Mesendoderm (in vitro differentiated cells): ENCODE results near the gene TMEM190.

Source experiments
- DNase-seq: peaks from one replicate; pipeline ENCODE4 v3.0.0; 2013
- H2AK5ac ChIP-seq: 2 replicates; pipeline ENCODE4 v1.6.1; 2013; ENCODE audit warnings: low read length, inconsistent platforms
- H2BK120ac ChIP-seq: 2 replicates; pipeline ENCODE4 v1.6.1; 2013; ENCODE audit warnings: low read depth, mild to moderate bottlenecking, low read length, moderate library complexity, mixed read lengths
- H2BK15ac ChIP-seq: replicated peaks from 2 replicates; pipeline ENCODE4 v1.6.1; 2013; ENCODE audit warnings: low read depth, mild to moderate bottlenecking, moderate library complexity
- H2BK5ac ChIP-seq: 2 replicates; pipeline ENCODE4 v1.6.1; 2013; ENCODE audit warnings: low read length, inconsistent platforms
- H3K18ac ChIP-seq: 2 replicates; pipeline ENCODE4 v1.6.1; 2013; ENCODE audit warnings: mild to moderate bottlenecking, low read length, mixed read lengths
- H3K23ac ChIP-seq: one replicate; pipeline ENCODE4 v1.6.1; 2013; ENCODE audit warnings: low read length
- H3K27ac ChIP-seq: 2 replicates; pipeline ENCODE4 v1.5.1; 2013; ENCODE audit warnings: low read depth, mild to moderate bottlenecking, inconsistent platforms, low read length, moderate library complexity
- H3K27me3 ChIP-seq: 2 replicates; pipeline ENCODE4 v1.6.1; 2013; ENCODE audit warnings: low read length, control low read depth, mild to moderate bottlenecking, inconsistent platforms; ENCODE audit not compliant: insufficient read depth, poor library complexity
- H3K36me3 ChIP-seq: 2 replicates; pipeline ENCODE4 v1.6.1; 2013; ENCODE audit warnings: low read length, inconsistent platforms; ENCODE audit not compliant: control insufficient read depth, insufficient read depth
- H3K4ac ChIP-seq: one replicate; pipeline ENCODE4 v1.6.1; 2013; ENCODE audit warnings: low read depth, mild to moderate bottlenecking, low read length, moderate library complexity
- H3K4me1 ChIP-seq: 2 replicates; pipeline ENCODE4 v1.6.1; 2013; ENCODE audit warnings: low read depth, low read length, inconsistent platforms; ENCODE audit not compliant: control insufficient read depth
- H3K4me2 ChIP-seq: 2 replicates; pipeline ENCODE4 v1.6.1; 2013; ENCODE audit warnings: low read length
- H3K4me3 ChIP-seq: 2 replicates; pipeline ENCODE4 v1.5.1; 2013; ENCODE audit warnings: mild to moderate bottlenecking, low read length
- H3K56ac ChIP-seq: one replicate; pipeline ENCODE4 v1.6.1; 2013; ENCODE audit warnings: low read length
- H3K79me1 ChIP-seq: 2 replicates; pipeline ENCODE4 v1.6.1; 2013; ENCODE audit warnings: low read length, inconsistent platforms
- H3K79me2 ChIP-seq: 2 replicates; pipeline ENCODE4 v1.6.1; 2013; ENCODE audit warnings: mild to moderate bottlenecking, low read length; ENCODE audit not compliant: control insufficient read depth, insufficient read depth
- H3K9ac ChIP-seq: 2 replicates; pipeline ENCODE4 v1.6.1; 2013; ENCODE audit warnings: low read length, inconsistent platforms
- H4K5ac ChIP-seq: one replicate; pipeline ENCODE4 v1.6.1; 2013; ENCODE audit warnings: low read length
- H4K8ac ChIP-seq: one replicate; pipeline ENCODE4 v1.6.1; 2013; ENCODE audit warnings: low read depth, mild to moderate bottlenecking, control low read depth, low read length, moderate library complexity
- WGBS: extraction: QIAGEN DNeasy Blood & Tissue Kit; methylation state at CpG from one replicate; pipeline ENCODE4 v1.1.7; 2013; ENCODE audit warnings: low lambda C conversion rate, missing lambda C conversion rate; ENCODE audit not compliant: insufficient coverage; ENCODE audit errors: extremely low coverage; 5-methylcytosine and 5-hydroxymethylcytosine counted together

TMEM190 gene

GRCh38 chr19:55339105-55339888 lies 37.3 kb upstream of the TMEM190 start, which contains the start of gene KMT5C:
KMT5C (plus strand) TSS chr19:55339876; CDS start chr19:55341937, 2,061 bp downstream.
- H3K4ac ChIP-seq, result peak within 1 kb of the TSS; percentile 66
- no peak within 1 kb of the TSS for H2BK15ac ChIP-seq
- H3K9ac ChIP-seq, result peak within 1 kb of the TSS; percentile 98
- peak within 1 kb of the TSS; percentile 82 for H2BK5ac ChIP-seq
- H3K56ac ChIP-seq, result peak within 1 kb of the TSS; percentile 91
- peak within 1 kb of the TSS; percentile 98 for H2AK5ac ChIP-seq
- H2BK120ac ChIP-seq, result peak within 1 kb of the TSS; percentile 1
- peak; percentile 100 for DNase-seq
- WGBS, result no CpG with 5 or more reads among the region's 63 CpGs
- peak within 1 kb of the TSS; percentile 44 for H3K4me3 ChIP-seq
- peaks cover 2% of the 10 kb centered on the region for H3K79me1 ChIP-seq
- no peak within 1 kb of the TSS for H4K5ac ChIP-seq
- peak within 1 kb of the TSS; percentile 91 for H3K4me2 ChIP-seq
- no peaks in the 10 kb centered on the region for H3K27me3 ChIP-seq
- H3K23ac ChIP-seq, result peak within 1 kb of the TSS; percentile 97
- peak within 1 kb of the TSS; percentile 87 for H4K8ac ChIP-seq
- H3K4me1 ChIP-seq, result no peaks in the 10 kb centered on the region
- H3K27ac ChIP-seq, result peak within 1 kb of the TSS; percentile 70
- H3K36me3 ChIP-seq, result no peaks in the 10 kb centered on the region
- H3K18ac ChIP-seq, result peak within 1 kb of the TSS; percentile 69
- no peaks in the 10 kb centered on the region for H3K79me2 ChIP-seq

DNA sequence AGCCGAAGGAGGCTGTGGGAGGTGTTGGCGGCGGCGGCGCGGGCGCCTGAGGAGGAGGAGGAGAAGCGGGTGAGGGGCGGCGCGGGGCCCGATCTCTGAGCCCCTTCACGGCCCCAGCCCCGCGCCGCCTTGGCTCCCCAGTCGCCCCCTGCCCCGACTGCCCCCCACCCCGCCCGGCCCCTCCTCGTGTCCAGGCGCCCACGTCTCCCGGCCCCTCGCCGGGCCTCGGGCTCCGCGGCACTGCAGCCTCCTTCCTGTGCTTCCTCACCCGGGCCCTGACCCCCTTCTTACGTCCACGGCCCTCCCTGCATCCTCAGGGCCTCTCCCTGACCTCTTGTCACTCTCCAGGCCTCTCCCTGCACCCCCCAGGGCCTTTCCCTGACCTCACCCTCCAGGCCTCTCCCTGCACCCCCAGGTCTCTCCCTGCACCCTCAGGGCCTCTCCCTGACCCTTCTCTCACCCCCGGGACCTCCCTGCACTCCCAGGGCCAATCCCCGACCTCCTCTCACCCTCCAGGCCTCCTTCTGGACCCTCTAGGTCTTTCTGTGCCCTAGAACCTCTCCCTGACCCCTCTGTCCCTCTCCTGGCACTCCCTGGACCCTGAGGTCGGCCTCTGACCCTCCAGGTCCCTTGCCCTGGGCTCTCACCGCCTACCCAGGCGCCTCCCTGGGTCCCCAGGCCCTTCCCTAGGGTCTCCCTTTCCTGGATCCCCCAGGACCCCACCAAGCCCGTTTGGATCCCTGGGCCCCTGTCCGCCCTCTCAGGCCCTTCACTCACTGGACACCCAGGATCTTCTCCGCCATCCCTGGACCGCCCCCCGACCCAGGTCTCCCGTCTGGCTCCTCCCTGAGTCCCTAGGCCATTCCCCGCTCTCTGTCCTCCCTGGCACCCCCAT lies 36.5 kb upstream of the TMEM190 start:
- H3K23ac ChIP-seq, result peak overlapping the region; percentile 97
- H3K9ac ChIP-seq, result peak overlapping the region; percentile 98
- H3K18ac ChIP-seq, result peak overlapping the region; percentile 31
- no peak overlapping the region for H4K5ac ChIP-seq
- peak overlapping the region; percentile 91 for H3K4me2 ChIP-seq
- H3K4ac ChIP-seq, result peak overlapping the region; percentile 66
- no CpG with 5 or more reads among the region's 44 CpGs for WGBS
- H3K36me3 ChIP-seq, result no peaks in the 10 kb centered on the region
- H3K4me1 ChIP-seq, result no peaks in the 10 kb centered on the region
- DNase-seq, result peak; percentile 45
- peak overlapping the region; percentile 68 for H3K27ac ChIP-seq
- peak overlapping the region; percentile 44 for H3K4me3 ChIP-seq
- peak overlapping the region; percentile 98 for H2AK5ac ChIP-seq
- H2BK120ac ChIP-seq, result no peak overlapping the region
- peaks cover 2% of the 10 kb centered on the region for H3K79me1 ChIP-seq
- peak overlapping the region; percentile 87 for H4K8ac ChIP-seq
- H3K56ac ChIP-seq, result peak overlapping the region; percentile 91
- H2BK5ac ChIP-seq, result peak overlapping the region; percentile 81
- no peaks in the 10 kb centered on the region for H3K27me3 ChIP-seq
- no peak overlapping the region for H2BK15ac ChIP-seq
- H3K79me2 ChIP-seq, result no peaks in the 10 kb centered on the region

DNA sequence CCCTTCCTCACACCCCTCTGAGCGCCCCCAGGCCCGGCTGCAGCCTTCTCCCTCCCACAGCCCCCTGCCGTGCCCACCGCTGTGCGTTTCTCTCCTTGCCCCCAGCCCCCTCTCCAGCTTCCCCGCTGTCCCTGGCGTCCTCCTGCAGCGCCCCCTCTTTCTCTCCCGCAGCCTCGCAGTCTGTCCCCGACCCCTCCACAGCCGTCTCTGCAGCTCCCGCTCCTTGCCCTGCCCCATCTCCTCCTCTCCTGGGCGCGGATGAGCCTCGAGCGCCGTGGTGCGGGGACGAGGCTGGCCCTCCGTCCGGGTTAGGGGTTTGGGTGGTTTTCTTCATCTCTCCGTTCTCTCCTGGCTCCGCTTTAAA lies 35.9 kb upstream of the TMEM190 start:
- Histone ChIP-seq H3K56ac (peak overlapping the region; percentile 91), H2BK120ac (peak overlapping the region; percentile 1), H3K79me1 (peaks cover 2% of the 10 kb centered on the region), H3K27ac (peak overlapping the region; percentile 68), H3K4ac (peak overlapping the region; percentile 92), H3K23ac (peak overlapping the region; percentile 97), H2BK5ac (no peak overlapping the region), H3K9ac (peak overlapping the region; percentile 98), H3K18ac (peak overlapping the region; percentile 31), H2BK15ac (no peak overlapping the region), H3K4me2 (peak overlapping the region; percentile 91), H3K4me1 (no peaks in the 10 kb centered on the region), H4K8ac (no peak overlapping the region), H4K5ac (no peak overlapping the region), H3K27me3 (no peaks in the 10 kb centered on the region), H3K79me2 (no peaks in the 10 kb centered on the region), H2AK5ac (peak overlapping the region; percentile 98), H3K36me3 (no peaks in the 10 kb centered on the region), H3K4me3 (peak overlapping the region; percentile 44)
- no CpG with 5 or more reads among the region's 24 CpGs for WGBS
- DNase-seq, result no peak

DNA sequence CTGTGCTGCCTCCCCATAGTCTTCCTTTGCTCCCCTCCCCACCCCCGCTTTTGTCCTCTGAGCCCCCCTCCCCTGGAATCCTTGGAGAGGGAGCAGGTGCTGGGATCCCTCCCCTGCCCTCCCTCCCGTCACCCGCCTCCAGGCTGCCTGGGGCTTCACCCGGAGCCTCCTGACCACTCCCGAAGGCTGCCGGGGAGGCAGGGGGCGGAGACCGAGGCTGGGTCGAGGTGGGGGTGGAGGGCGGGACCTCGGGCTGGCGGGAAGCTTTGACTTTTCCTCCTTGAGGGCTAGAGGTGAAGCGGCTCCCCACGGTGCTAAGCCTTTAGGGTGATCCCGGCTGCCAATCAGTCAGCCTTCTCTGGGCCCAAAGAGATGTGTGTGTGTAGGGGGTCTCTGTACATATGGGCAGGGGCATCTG lies 35.4 kb upstream of the TMEM190 start:
- peak overlapping the region; percentile 56 for H3K56ac ChIP-seq
- H2BK120ac ChIP-seq, result no peak overlapping the region
- H3K18ac ChIP-seq, result peak overlapping the region; percentile 31
- no peak overlapping the region for H2BK5ac ChIP-seq
- H3K27me3 ChIP-seq, result no peaks in the 10 kb centered on the region
- peaks cover 2% of the 10 kb centered on the region for H3K79me1 ChIP-seq
- H2BK15ac ChIP-seq, result no peak overlapping the region
- H3K9ac ChIP-seq, result peak overlapping the region; percentile 98
- no peak overlapping the region for H3K4me3 ChIP-seq
- no peak overlapping the region for H3K27ac ChIP-seq
- H2AK5ac ChIP-seq, result no peak overlapping the region
- no CpG with 5 or more reads among the region's 15 CpGs for WGBS
- H3K4me1 ChIP-seq, result no peaks in the 10 kb centered on the region
- H4K5ac ChIP-seq, result no peak overlapping the region
- H3K23ac ChIP-seq, result no peak overlapping the region
- H3K4me2 ChIP-seq, result peak overlapping the region; percentile 91
- no peaks in the 10 kb centered on the region for H3K79me2 ChIP-seq
- no peaks in the 10 kb centered on the region for H3K36me3 ChIP-seq
- peak; percentile 91 for DNase-seq
- no peak overlapping the region for H4K8ac ChIP-seq
- no peak overlapping the region for H3K4ac ChIP-seq

- Histone ChIP-seq H2AK5ac (no peak overlapping the region), H3K79me1 (peaks cover 2% of the 10 kb centered on the region), H3K27me3 (no peaks in the 10 kb centered on the region), H3K23ac (no peak overlapping the region), H3K9ac (peak overlapping the region; percentile 2), H3K4me1 (no peaks in the 10 kb centered on the region), H2BK120ac (no peak overlapping the region), H3K36me3 (no peaks in the 10 kb centered on the region), H3K56ac (peak overlapping the region; percentile 56), H3K4me2 (no peak overlapping the region), H3K4me3 (no peak overlapping the region), H4K8ac (no peak overlapping the region), H3K27ac (no peak overlapping the region), H2BK15ac (no peak overlapping the region), H3K4ac (no peak overlapping the region), H3K79me2 (no peaks in the 10 kb centered on the region), H3K18ac (no peak overlapping the region), H4K5ac (no peak overlapping the region), H2BK5ac (no peak overlapping the region)
- DNase-seq, result no peak
- WGBS, result no CpG with 5 or more reads among the region's 50 CpGs
These were observed 34.8 kb upstream of the TMEM190 start for GRCh38 chr19:55341595-55342531.
